Measurements from ENCODE around the gene EIF3L.

Gene EIF3L

DNA sequence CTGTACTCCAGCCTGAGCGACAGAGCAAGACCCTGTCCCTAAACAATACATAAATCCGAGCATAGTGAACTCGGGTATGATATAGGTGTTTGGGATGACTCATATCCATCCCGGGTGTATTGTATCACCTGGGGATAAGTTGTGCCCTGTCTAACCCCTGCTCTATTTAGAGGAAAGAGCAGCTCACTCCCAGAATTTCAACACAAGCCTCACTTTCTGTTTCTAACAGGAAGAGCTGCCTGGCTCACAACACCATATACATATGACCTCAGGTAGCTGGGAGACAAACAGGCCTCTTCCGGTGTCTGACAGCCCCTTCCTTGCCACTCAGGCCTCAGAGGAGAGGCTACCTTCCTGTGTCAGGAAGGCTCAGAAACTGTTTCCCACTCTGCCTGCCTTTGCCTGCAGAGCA is 47.0 kb downstream of the EIF3L start (continued):
- TF ChIP-seq, protein P1, sequence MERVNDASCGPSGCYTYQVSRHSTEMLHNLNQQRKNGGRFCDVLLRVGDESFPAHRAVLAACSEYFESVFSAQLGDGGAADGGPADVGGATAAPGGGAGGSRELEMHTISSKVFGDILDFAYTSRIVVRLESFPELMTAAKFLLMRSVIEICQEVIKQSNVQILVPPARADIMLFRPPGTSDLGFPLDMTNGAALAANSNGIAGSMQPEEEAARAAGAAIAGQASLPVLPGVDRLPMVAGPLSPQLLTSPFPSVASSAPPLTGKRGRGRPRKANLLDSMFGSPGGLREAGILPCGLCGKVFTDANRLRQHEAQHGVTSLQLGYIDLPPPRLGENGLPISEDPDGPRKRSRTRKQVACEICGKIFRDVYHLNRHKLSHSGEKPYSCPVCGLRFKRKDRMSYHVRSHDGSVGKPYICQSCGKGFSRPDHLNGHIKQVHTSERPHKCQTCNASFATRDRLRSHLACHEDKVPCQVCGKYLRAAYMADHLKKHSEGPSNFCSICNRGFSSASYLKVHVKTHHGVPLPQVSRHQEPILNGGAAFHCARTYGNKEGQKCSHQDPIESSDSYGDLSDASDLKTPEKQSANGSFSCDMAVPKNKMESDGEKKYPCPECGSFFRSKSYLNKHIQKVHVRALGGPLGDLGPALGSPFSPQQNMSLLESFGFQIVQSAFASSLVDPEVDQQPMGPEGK (CRISPR knock-in tag; IDR thresholded peaks at IDR 0.05; ENCODE audit: borderline replicate concordance): no peak
- TF ChIP-seq, protein P2, sequence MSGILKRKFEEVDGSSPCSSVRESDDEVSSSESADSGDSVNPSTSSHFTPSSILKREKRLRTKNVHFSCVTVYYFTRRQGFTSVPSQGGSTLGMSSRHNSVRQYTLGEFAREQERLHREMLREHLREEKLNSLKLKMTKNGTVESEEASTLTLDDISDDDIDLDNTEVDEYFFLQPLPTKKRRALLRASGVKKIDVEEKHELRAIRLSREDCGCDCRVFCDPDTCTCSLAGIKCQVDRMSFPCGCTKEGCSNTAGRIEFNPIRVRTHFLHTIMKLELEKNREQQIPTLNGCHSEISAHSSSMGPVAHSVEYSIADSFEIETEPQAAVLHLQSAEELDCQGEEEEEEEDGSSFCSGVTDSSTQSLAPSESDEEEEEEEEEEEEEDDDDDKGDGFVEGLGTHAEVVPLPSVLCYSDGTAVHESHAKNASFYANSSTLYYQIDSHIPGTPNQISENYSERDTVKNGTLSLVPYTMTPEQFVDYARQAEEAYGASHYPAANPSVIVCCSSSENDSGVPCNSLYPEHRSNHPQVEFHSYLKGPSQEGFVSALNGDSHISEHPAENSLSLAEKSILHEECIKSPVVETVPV (CRISPR knock-in tag; IDR thresholded peaks at IDR 0.05): no peak
- TF ChIP-seq ZFP3 (CRISPR knock-in tag; IDR thresholded peaks at IDR 0.05) (no peak), CREB5 (CRISPR knock-in tag; IDR thresholded peaks at IDR 0.05; ENCODE audit: low read depth) (no peak), ZNF565 (CRISPR knock-in tag; conservative IDR thresholded peaks at IDR 0.05; ENCODE audit: low read depth) (no peak), GLIS3 (CRISPR knock-in tag; IDR thresholded peaks at IDR 0.05) (no peak)

GRCh38 chr22:37896939-37897338 is 47.7 kb downstream of the EIF3L start:
- ATAC-seq: no peak
- no peak for TF ChIP-seq ZFP30 (CRISPR knock-in tag; IDR thresholded peaks at IDR 0.05)
- TF ChIP-seq ZNF70 (CRISPR knock-in tag; IDR thresholded peaks at IDR 0.05): no peak
- no peak for TF ChIP-seq RARB (CRISPR knock-in tag; IDR thresholded peaks at IDR 0.05)
- no peak for TF ChIP-seq ZFP3 (CRISPR knock-in tag; IDR thresholded peaks at IDR 0.05)
- TF ChIP-seq, protein P2 (CRISPR knock-in tag; IDR thresholded peaks at IDR 0.05): no peak
- TF ChIP-seq, protein P3, sequence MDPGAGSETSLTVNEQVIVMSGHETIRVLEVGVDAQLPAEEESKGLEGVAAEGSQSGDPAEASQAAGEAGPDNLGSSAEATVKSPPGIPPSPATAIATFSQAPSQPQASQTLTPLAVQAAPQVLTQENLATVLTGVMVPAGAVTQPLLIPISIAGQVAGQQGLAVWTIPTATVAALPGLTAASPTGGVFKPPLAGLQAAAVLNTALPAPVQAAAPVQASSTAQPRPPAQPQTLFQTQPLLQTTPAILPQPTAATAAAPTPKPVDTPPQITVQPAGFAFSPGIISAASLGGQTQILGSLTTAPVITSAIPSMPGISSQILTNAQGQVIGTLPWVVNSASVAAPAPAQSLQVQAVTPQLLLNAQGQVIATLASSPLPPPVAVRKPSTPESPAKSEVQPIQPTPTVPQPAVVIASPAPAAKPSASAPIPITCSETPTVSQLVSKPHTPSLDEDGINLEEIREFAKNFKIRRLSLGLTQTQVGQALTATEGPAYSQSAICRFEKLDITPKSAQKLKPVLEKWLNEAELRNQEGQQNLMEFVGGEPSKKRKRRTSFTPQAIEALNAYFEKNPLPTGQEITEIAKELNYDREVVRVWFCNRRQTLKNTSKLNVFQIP (CRISPR knock-in tag; IDR thresholded peaks at IDR 0.05; ENCODE audit: borderline replicate concordance, low read depth): no peak
- no peak for TF ChIP-seq SNAI2 (CRISPR knock-in tag; IDR thresholded peaks at IDR 0.05)
- TF ChIP-seq TOX (CRISPR knock-in tag; IDR thresholded peaks at IDR 0.05; ENCODE audit: borderline replicate concordance): no peak
- TF ChIP-seq, protein P4, sequence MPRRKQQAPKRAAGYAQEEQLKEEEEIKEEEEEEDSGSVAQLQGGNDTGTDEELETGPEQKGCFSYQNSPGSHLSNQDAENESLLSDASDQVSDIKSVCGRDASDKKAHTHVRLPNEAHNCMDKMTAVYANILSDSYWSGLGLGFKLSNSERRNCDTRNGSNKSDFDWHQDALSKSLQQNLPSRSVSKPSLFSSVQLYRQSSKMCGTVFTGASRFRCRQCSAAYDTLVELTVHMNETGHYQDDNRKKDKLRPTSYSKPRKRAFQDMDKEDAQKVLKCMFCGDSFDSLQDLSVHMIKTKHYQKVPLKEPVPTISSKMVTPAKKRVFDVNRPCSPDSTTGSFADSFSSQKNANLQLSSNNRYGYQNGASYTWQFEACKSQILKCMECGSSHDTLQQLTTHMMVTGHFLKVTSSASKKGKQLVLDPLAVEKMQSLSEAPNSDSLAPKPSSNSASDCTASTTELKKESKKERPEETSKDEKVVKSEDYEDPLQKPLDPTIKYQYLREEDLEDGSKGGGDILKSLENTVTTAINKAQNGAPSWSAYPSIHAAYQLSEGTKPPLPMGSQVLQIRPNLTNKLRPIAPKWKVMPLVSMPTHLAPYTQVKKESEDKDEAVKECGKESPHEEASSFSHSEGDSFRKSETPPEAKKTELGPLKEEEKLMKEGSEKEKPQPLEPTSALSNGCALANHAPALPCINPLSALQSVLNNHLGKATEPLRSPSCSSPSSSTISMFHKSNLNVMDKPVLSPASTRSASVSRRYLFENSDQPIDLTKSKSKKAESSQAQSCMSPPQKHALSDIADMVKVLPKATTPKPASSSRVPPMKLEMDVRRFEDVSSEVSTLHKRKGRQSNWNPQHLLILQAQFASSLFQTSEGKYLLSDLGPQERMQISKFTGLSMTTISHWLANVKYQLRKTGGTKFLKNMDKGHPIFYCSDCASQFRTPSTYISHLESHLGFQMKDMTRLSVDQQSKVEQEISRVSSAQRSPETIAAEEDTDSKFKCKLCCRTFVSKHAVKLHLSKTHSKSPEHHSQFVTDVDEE (CRISPR knock-in tag; IDR thresholded peaks at IDR 0.05): no peak

GRCh38 chr22:37897807-37898206 is 48.6 kb downstream of the EIF3L start:
- no peak for ATAC-seq
- TF ChIP-seq SNAI2 (CRISPR knock-in tag; IDR thresholded peaks at IDR 0.05) (no peak), TOX (CRISPR knock-in tag; IDR thresholded peaks at IDR 0.05; ENCODE audit: borderline replicate concordance) (no peak), ZFP30 (CRISPR knock-in tag; IDR thresholded peaks at IDR 0.05) (no peak), CSDC2 (CRISPR knock-in tag; IDR thresholded peaks at IDR 0.05) (no peak), OSR1 (CRISPR knock-in tag; IDR thresholded peaks at IDR 0.05) (no peak), ZNF70 (CRISPR knock-in tag; IDR thresholded peaks at IDR 0.05) (no peak), CREB5 (CRISPR knock-in tag; IDR thresholded peaks at IDR 0.05; ENCODE audit: low read depth) (no peak)
- TF ChIP-seq, protein P4 (CRISPR knock-in tag; IDR thresholded peaks at IDR 0.05): no peak
- TF ChIP-seq, protein P2 (CRISPR knock-in tag; IDR thresholded peaks at IDR 0.05): no peak
- TF ChIP-seq, protein P1 (CRISPR knock-in tag; IDR thresholded peaks at IDR 0.05; ENCODE audit: borderline replicate concordance): no peak
